Nephron (organoid): ENCODE results near the gene THEMIS.
A peak's percentile ranks its signal among the peaks of the same experiment; 100 is the strongest.

Experiments
- H3K27ac Mint-ChIP-seq, 3 experiments: 2 replicates each; pipeline ENCODE4 v1.8.0; 2020; ENCODE audit warnings: mixed read lengths in 3 of 3, mild to moderate bottlenecking in 2 of 3, moderate library complexity in 1 of 3
- H3K27me3 Mint-ChIP-seq: 2 replicates; pipeline ENCODE4 v1.8.0; 2021; ENCODE audit warnings: low read depth, mild to moderate bottlenecking, moderate library complexity, mixed read lengths
- H3K36me3 Mint-ChIP-seq: 2 replicates; pipeline ENCODE4 v1.8.0; 2020; ENCODE audit warnings: low read depth, mixed read lengths
- H3K4me1 Mint-ChIP-seq: 2 replicates; pipeline ENCODE4 v1.8.0; 2020; ENCODE audit warnings: mixed read lengths
- H3K4me3 Mint-ChIP-seq, 3 experiments: 2 replicates each; pipeline ENCODE4 v1.8.0; 2020; ENCODE audit warnings: mild to moderate bottlenecking in 3 of 3, mixed read lengths in 3 of 3, moderate library complexity in 2 of 3
- H3K9me3 Mint-ChIP-seq: 2 replicates; pipeline ENCODE4 v1.8.0; 2020; ENCODE audit warnings: mixed read lengths
- TF ChIP-seq, protein P1 (sequence below), 3 experiments: fragments of 200-600 bp; sonication (generic); IDR thresholded peaks; one replicate each; pipeline ENCODE4 v1.5.0; 2021; ENCODE audit warnings: antibody characterized with exemption in 3 of 3; ENCODE audit not compliant: unreplicated experiment in 3 of 3

Gene THEMIS

GRCh38 chr6:127865108-127865507 lies 35.8 kb downstream of the THEMIS start:
- Mint-ChIP-seq H3K36me3 (no peaks in the 10 kb centered on the region), H3K4me3 (no peak overlapping the region), H3K4me1 (no peaks in the 10 kb centered on the region), H3K27me3 (no peaks in the 10 kb centered on the region), H3K27ac (peak overlapping the region in 1 of 3 experiments; percentile 30), H3K9me3 (no peaks in the 10 kb centered on the region)
- TF ChIP-seq, protein P1, sequence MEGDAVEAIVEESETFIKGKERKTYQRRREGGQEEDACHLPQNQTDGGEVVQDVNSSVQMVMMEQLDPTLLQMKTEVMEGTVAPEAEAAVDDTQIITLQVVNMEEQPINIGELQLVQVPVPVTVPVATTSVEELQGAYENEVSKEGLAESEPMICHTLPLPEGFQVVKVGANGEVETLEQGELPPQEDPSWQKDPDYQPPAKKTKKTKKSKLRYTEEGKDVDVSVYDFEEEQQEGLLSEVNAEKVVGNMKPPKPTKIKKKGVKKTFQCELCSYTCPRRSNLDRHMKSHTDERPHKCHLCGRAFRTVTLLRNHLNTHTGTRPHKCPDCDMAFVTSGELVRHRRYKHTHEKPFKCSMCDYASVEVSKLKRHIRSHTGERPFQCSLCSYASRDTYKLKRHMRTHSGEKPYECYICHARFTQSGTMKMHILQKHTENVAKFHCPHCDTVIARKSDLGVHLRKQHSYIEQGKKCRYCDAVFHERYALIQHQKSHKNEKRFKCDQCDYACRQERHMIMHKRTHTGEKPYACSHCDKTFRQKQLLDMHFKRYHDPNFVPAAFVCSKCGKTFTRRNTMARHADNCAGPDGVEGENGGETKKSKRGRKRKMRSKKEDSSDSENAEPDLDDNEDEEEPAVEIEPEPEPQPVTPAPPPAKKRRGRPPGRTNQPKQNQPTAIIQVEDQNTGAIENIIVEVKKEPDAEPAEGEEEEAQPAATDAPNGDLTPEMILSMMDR (IDR thresholded peaks at IDR 0.05; ENCODE audit: unreplicated experiment in 3 of 3): no peak

GRCh38 chr6:127864701-127865100 lies 36.2 kb downstream of the THEMIS start:
- H3K36me3 Mint-ChIP-seq: no peaks in the 10 kb centered on the region
- TF ChIP-seq, protein P1 (IDR thresholded peaks at IDR 0.05; ENCODE audit: unreplicated experiment in 3 of 3): no peak
- H3K27ac Mint-ChIP-seq: peak overlapping the region in 1 of 3 experiments; percentile 30
- no peaks in the 10 kb centered on the region for H3K27me3 Mint-ChIP-seq
- H3K4me3 Mint-ChIP-seq: no peak overlapping the region
- no peaks in the 10 kb centered on the region for H3K9me3 Mint-ChIP-seq
- no peaks in the 10 kb centered on the region for H3K4me1 Mint-ChIP-seq

DNA sequence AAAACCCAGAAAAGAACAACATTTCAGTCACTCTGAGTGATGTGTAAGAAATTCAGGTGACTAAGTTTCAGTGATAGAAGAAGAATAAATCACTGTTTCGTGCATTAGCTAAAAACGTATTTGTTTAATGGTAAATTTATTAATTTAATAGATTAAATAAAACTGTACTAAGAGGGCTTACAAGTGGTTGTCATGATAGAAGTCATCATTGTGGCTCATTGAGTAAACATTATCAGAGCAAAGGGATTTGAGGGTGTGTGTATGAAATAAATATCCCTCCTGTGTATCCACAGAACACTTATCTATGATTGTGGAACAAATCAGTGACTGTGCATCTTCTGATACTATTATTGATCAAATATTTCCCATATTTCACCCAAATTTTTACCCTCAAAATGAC lies 40.1 kb downstream of the THEMIS start:
- Mint-ChIP-seq H3K27ac (no peak overlapping the region), H3K36me3 (no peaks in the 10 kb centered on the region), H3K4me3 (no peak overlapping the region), H3K27me3 (no peaks in the 10 kb centered on the region), H3K4me1 (no peaks in the 10 kb centered on the region), H3K9me3 (no peaks in the 10 kb centered on the region)
- TF ChIP-seq, protein P1 (IDR thresholded peaks at IDR 0.05; ENCODE audit: unreplicated experiment in 3 of 3): no peak

- H3K9me3 Mint-ChIP-seq: no peaks in the 10 kb centered on the region
- no peak overlapping the region for H3K27ac Mint-ChIP-seq
- H3K4me1 Mint-ChIP-seq: no peaks in the 10 kb centered on the region
- TF ChIP-seq, protein P1 (IDR thresholded peaks at IDR 0.05; ENCODE audit: unreplicated experiment in 3 of 3): no peak
- H3K4me3 Mint-ChIP-seq: no peak overlapping the region
- H3K36me3 Mint-ChIP-seq: no peaks in the 10 kb centered on the region
- no peaks in the 10 kb centered on the region for H3K27me3 Mint-ChIP-seq
Observed at GRCh38 chr6:127859956-127860355, 40.9 kb downstream of the THEMIS start.

GRCh38 chr6:127858727-127859391 lies 42.0 kb downstream of the THEMIS start:
- H3K27me3 Mint-ChIP-seq: no peaks in the 10 kb centered on the region
- TF ChIP-seq, protein P1 (IDR thresholded peaks at IDR 0.05; ENCODE audit: unreplicated experiment in 3 of 3): no peak
- no peaks in the 10 kb centered on the region for H3K36me3 Mint-ChIP-seq
- no peaks in the 10 kb centered on the region for H3K9me3 Mint-ChIP-seq
- no peaks in the 10 kb centered on the region for H3K4me1 Mint-ChIP-seq
- H3K4me3 Mint-ChIP-seq: no peak overlapping the region
- H3K27ac Mint-ChIP-seq: no peak overlapping the region

GRCh38 chr6:127857051-127857637 lies 43.7 kb downstream of the THEMIS start:
- H3K27ac Mint-ChIP-seq: no peak overlapping the region
- no peaks in the 10 kb centered on the region for H3K9me3 Mint-ChIP-seq
- TF ChIP-seq, protein P1 (IDR thresholded peaks at IDR 0.05; ENCODE audit: unreplicated experiment in 3 of 3): no peak
- no peak overlapping the region for H3K4me3 Mint-ChIP-seq
- H3K4me1 Mint-ChIP-seq: no peaks in the 10 kb centered on the region
- H3K27me3 Mint-ChIP-seq: no peaks in the 10 kb centered on the region
- H3K36me3 Mint-ChIP-seq: no peaks in the 10 kb centered on the region
